ENCODE measurements around the gene OTUD4.

The OTUD4 gene

DNA sequence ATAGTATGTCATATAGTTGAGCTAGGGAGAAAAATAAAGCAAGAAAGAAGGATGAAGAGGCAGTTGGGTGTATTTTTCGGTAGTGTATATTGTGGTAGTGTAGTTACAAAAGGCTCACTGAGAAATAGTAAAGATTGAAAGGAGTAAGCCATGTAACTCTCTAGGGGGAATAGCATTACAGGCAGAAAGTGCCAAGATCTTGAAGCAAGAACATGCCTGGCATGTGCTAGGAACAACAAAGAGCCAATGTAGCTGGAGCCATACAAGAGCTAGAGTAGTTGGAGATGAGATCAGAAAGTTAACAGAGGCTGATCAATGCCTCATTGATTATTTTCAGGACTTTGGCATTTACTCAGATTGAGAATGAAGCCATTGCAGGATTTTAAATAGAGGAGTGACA is 79.3 kb downstream of the OTUD4 start (continued):
- TF ChIP-seq BCL6B (tag by site-specific recombination; IDR thresholded peaks at IDR 0.05) (no peak), ZNF785 (tag by site-specific recombination; IDR thresholded peaks at IDR 0.05) (no peak), REST (tag by site-specific recombination; IDR thresholded peaks at IDR 0.05) (no peak), ZNF596 (tag by site-specific recombination; IDR thresholded peaks at IDR 0.05) (no peak), ZNF501 (tag by site-specific recombination; IDR thresholded peaks at IDR 0.05) (no peak)
- TF ChIP-seq, protein P1, sequence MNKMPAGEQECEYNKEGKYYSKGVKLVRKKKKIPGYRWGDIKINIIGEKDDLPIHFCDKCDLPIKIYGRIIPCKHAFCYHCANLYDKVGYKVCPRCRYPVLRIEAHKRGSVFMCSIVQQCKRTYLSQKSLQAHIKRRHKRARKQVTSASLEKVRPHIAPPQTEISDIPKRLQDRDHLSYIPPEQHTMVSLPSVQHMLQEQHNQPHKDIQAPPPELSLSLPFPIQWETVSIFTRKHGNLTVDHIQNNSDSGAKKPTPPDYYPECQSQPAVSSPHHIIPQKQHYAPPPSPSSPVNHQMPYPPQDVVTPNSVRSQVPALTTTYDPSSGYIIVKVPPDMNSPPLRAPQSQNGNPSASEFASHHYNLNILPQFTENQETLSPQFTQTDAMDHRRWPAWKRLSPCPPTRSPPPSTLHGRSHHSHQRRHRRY (tag by site-specific recombination; IDR thresholded peaks at IDR 0.05), result no peak

- CTCF ChIA-PET, result interaction anchor here (0.5 to 0.7 kb wide), 3 partner anchors 9 to 35 kb away, joined by 3 to 4 read pairs (median 3); no protein-coding TSS in a partner anchor
- Histone ChIP-seq H3K4me1 (ENCODE audit: control insufficient read depth, insufficient read depth, low read length) (no peaks in the 10 kb centered on the region), H3K36me3 (ENCODE audit: control insufficient read depth in 2 of 2, insufficient read depth in 1 of 2, low read length in 2 of 2) (peaks cover 0 to 17% of the 10 kb centered on the region in 2 experiments; a peak in 1 of 3 replicates), H3K4me3 (ENCODE audit: low read depth, low read length) (peak overlapping the region; percentile 78), H3K27ac (ENCODE audit: extremely low read depth, low read depth, low read length) (no peak overlapping the region), H3K9me3 (ENCODE audit: control insufficient read depth, insufficient read depth, low read depth, low read length) (no peaks in the 10 kb centered on the region)
- TF ChIP-seq ZNF561 (tag by site-specific recombination; IDR thresholded peaks at IDR 0.05; ENCODE audit: borderline replicate concordance), result no peak
- no peak for TF ChIP-seq ZBTB8A (tag by site-specific recombination; IDR thresholded peaks at IDR 0.05)
- no peak for TF ChIP-seq ZNF112 (tag by site-specific recombination; IDR thresholded peaks at IDR 0.05)
- TF ChIP-seq ZNF701 (tag by site-specific recombination; IDR thresholded peaks at IDR 0.05), result no peak
- TF ChIP-seq ZNF132 (tag by site-specific recombination; IDR thresholded peaks at IDR 0.05; ENCODE audit: borderline replicate concordance), result no peak
- no peak for TF ChIP-seq ZNF133 (tag by site-specific recombination; IDR thresholded peaks at IDR 0.05)
- TF ChIP-seq ZNF514 (tag by site-specific recombination; IDR thresholded peaks at IDR 0.05), result no peak
- no peak for TF ChIP-seq ZNF791 (tag by site-specific recombination; IDR thresholded peaks at IDR 0.05)
- no peak for TF ChIP-seq ZNF621 (tag by site-specific recombination; IDR thresholded peaks at IDR 0.05)
- TF ChIP-seq ZNF433 (tag by site-specific recombination; IDR thresholded peaks at IDR 0.05; ENCODE audit: low read depth), result no peak
- no peak for TF ChIP-seq GFI1B (tag by site-specific recombination; IDR thresholded peaks at IDR 0.05)
- TF ChIP-seq BCL11B (tag by site-specific recombination; IDR thresholded peaks at IDR 0.05; ENCODE audit: low read depth), result no peak
- TF ChIP-seq ZNF776 (tag by site-specific recombination; IDR thresholded peaks at IDR 0.05; ENCODE audit: borderline replicate concordance), result no peak
- POLR2A ChIA-PET, result no interaction called here
These were observed 80.7 kb downstream of the OTUD4 start for GRCh38 chr4:145099653-145100052.

DNA sequence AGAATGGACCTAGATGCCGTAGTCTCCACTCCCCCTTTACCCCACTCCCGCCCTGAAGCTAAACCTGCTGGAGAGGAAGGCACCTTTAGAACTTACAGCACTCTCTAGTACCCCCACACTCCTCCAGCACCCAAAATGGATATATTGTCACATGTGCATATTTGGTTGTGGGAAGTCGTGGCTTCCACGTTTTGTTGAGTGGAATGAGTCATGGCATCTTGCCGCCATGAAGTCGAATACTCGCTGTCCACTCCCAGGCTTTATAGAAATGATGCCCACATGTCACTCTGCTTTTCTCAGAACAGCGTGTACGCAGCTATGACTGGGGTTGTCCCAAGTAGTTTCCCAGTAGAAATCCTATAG is 81.7 kb downstream of the OTUD4 start:
- no peaks in the 10 kb centered on the region for H3K9me3 ChIP-seq (ENCODE audit: control insufficient read depth, insufficient read depth, low read depth, low read length)
- CTCF ChIA-PET, result no interaction called here
- H3K27ac ChIP-seq (ENCODE audit: extremely low read depth, low read depth, low read length), result peak overlapping the region; percentile 69; the same call in 1 of the 2 replicates
- POLR2A ChIA-PET, result interaction anchor here (1.2 kb wide), 2 partner anchors 18 to 30 kb away, joined by 3 to 6 read pairs; no protein-coding TSS in a partner anchor
- H3K36me3 ChIP-seq (ENCODE audit: control insufficient read depth in 2 of 2, insufficient read depth in 1 of 2, low read length in 2 of 2), result peaks cover 0 to 22% of the 10 kb centered on the region in 2 experiments; a peak in 1 of 3 replicates
- TF ChIP-seq ZNF239 (tag by site-specific recombination; IDR thresholded peaks at IDR 0.05) (no peak), ZNF341 (tag by site-specific recombination; IDR thresholded peaks at IDR 0.05; ENCODE audit: low read depth) (peak; percentile 50; the same call in 1 of the 2 replicates), REST (tag by site-specific recombination; IDR thresholded peaks at IDR 0.05) (0 out of 2 replicates have a peak, but pooled peaks have one; percentile 5), ZNF660 (tag by site-specific recombination; IDR thresholded peaks at IDR 0.05) (0 out of 2 replicates have a peak, but pooled peaks have one; percentile 9), ZNF335 (tag by site-specific recombination; conservative IDR thresholded peaks at IDR 0.05) (peak; percentile 30)
- H3K4me1 ChIP-seq (ENCODE audit: control insufficient read depth, insufficient read depth, low read length), result no peaks in the 10 kb centered on the region
- peak overlapping the region; percentile 78 for H3K4me3 ChIP-seq (ENCODE audit: low read depth, low read length)
